Stomach smooth muscle (tissue), 2 donors: ENCODE results near the gene NTSR1.

Source experiments
- H3K27ac ChIP-seq: one replicate; pipeline ENCODE4 v1.7.0; 2013; ENCODE audit warnings: mild to moderate bottlenecking, low read length, inconsistent platforms
- H3K27me3 ChIP-seq, 2 donors: one replicate each; pipeline ENCODE4 v1.7.0; 2013; ENCODE audit warnings: low read length in 2 of 2; ENCODE audit not compliant: insufficient read depth in 2 of 2, control insufficient read depth in 1 of 2
- H3K36me3 ChIP-seq, 2 donors: one replicate each; pipeline ENCODE4 v1.7.0; 2013; ENCODE audit warnings: low read length in 2 of 2; ENCODE audit not compliant: control insufficient read depth in 2 of 2, insufficient read depth in 2 of 2
- H3K4me1 ChIP-seq: one replicate; pipeline ENCODE4 v1.7.0; 2013; ENCODE audit warnings: low read length; ENCODE audit not compliant: control insufficient read depth, insufficient read depth
- H3K4me3 ChIP-seq, 2 donors: one replicate each; pipeline ENCODE4 v1.7.0; 2013; ENCODE audit warnings: low read length in 2 of 2
- H3K9ac ChIP-seq, 2 donors: one replicate each; pipeline ENCODE4 v1.7.0; 2013; ENCODE audit warnings: low read length in 2 of 2, mild to moderate bottlenecking in 1 of 2
- H3K9me3 ChIP-seq, 2 donors: one replicate each; pipeline ENCODE4 v1.7.0; 2013; ENCODE audit warnings: low read length in 2 of 2; ENCODE audit not compliant: control insufficient read depth in 2 of 2
- donor health status: healthy.
- donor health status: Pancreatic carcinoma.

The NTSR1 gene

DNA sequence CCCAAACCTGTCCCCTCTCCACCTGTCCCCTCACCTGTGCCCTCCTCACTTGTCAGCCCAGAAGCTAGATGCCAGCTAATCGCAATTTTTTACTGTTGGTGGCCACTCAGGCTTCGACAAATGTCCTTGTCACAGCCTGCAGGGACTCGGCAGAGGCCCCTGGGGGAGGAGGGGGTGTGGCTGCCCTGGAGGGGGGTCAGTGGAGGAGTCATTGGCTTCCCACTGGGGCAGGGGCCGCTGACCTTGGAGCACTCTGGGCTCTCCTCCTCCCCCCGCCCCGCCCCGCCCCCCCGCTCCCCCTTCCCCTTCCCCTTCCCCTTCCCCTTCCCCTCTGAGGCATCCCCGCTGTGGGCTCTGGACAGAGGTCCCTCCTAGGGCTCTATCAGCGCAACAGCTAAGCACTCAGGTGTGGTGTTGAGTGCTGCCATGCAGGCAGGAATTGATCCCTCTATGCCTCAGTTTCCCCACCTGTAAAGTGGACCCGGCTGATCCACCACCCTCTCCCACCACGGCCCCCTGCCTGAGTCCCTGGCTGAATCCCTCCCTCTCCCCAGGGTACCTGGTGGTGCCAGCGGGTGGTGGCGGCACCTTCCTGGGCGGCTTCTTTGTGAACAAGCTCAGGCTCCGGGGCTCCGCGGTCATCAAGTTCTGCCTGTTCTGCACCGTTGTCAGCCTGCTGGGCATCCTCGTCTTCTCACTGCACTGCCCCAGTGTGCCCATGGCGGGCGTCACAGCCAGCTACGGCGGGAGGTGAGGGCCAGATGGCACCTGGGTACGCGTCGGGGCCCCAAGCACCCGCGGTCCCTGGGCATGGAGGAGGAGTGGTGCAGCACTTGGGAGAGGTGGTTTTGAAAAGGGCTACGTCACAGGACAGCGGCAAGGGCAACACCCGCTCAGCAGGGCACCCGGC, 42.6 kb upstream of the NTSR1 start:
- peaks cover 2% of the 10 kb centered on the region for H3K4me1 ChIP-seq
- no peaks in the 10 kb centered on the region for H3K9me3 ChIP-seq
- no peaks in the 10 kb centered on the region for H3K36me3 ChIP-seq
- H3K27me3 ChIP-seq: no peaks in the 10 kb centered on the region
- H3K4me3 ChIP-seq: no peak overlapping the region
- no peak overlapping the region for H3K27ac ChIP-seq
- no peak overlapping the region for H3K9ac ChIP-seq

- Histone ChIP-seq H3K4me3 (no peak overlapping the region), H3K9me3 (no peaks in the 10 kb centered on the region), H3K36me3 (no peaks in the 10 kb centered on the region), H3K27ac (no peak overlapping the region), H3K9ac (no peak overlapping the region), H3K4me1 (peaks cover 2% of the 10 kb centered on the region), H3K27me3 (no peaks in the 10 kb centered on the region)
Measured at GRCh38 chr20:62666736-62667529, 41.7 kb upstream of the NTSR1 start.

GRCh38 chr20:62667530-62668440, 40.9 kb upstream of the NTSR1 start:
- H3K36me3 ChIP-seq: no peaks in the 10 kb centered on the region
- peaks cover 2% of the 10 kb centered on the region for H3K4me1 ChIP-seq
- H3K27ac ChIP-seq: no peak overlapping the region
- H3K9me3 ChIP-seq: no peaks in the 10 kb centered on the region
- no peak overlapping the region for H3K4me3 ChIP-seq
- no peaks in the 10 kb centered on the region for H3K27me3 ChIP-seq
- H3K9ac ChIP-seq: no peak overlapping the region

DNA sequence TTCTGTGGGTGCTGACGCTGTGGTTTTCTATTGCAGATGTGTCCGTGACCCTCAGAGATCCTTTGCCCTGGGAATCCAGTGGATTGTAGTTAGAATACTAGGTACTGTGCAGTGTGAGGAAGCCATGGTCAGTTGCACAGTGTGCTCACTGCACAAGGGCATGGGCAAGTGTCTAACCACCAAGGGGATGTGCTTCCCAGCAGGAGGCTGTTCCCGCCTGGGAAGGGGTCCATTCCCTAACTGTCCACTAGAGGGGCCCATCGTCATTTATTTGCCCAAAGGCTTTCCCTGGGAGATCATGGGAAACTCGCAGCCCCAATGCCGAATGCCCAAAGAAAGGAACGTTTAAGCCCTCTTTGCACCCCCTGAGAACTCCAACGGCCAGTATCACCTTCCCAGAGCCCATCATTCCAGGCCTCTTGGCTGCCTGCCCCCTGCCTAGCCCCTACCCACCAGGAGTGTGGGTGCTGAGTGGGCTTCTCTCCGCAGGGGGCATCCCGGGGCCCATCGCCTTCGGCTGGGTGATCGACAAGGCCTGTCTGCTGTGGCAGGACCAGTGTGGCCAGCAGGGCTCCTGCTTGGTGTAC, 40.1 kb upstream of the NTSR1 start:
- Histone ChIP-seq H3K27me3 (no peaks in the 10 kb centered on the region), H3K9ac (no peak overlapping the region), H3K27ac (no peak overlapping the region), H3K4me3 (no peak overlapping the region), H3K36me3 (no peaks in the 10 kb centered on the region), H3K9me3 (no peaks in the 10 kb centered on the region), H3K4me1 (peaks cover 2% of the 10 kb centered on the region)

GRCh38 chr20:62669249-62669648, 39.4 kb upstream of the NTSR1 start:
- peaks cover 2% of the 10 kb centered on the region for H3K4me1 ChIP-seq
- H3K27me3 ChIP-seq: no peaks in the 10 kb centered on the region
- H3K27ac ChIP-seq: no peak overlapping the region
- no peak overlapping the region for H3K9ac ChIP-seq
- H3K4me3 ChIP-seq: no peak overlapping the region
- no peaks in the 10 kb centered on the region for H3K36me3 ChIP-seq
- no peaks in the 10 kb centered on the region for H3K9me3 ChIP-seq

DNA sequence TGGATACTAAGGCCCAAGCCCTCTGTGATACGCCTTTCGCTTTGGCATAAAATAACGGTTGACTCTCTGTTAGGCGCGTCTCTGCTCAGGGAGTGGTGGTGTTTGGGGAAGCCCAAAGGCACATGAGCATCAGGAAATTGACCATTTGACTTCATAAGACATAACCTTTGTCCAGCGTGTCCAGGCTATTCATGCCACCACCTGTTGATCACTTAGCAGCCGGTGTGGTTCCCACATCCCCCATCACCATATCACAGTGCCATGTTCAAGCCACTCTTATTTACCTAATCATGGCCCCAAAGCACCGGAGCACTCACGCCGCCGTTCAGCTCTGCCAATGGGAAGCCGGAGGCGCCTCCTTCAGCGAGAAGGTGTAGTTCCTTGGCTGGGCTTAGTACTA, 38.5 kb upstream of the NTSR1 start:
- Histone ChIP-seq H3K36me3 (no peaks in the 10 kb centered on the region), H3K4me1 (peaks cover 2% of the 10 kb centered on the region), H3K9me3 (no peaks in the 10 kb centered on the region), H3K27ac (no peak overlapping the region), H3K4me3 (no peak overlapping the region), H3K9ac (no peak overlapping the region), H3K27me3 (peaks cover 0 to 2% of the 10 kb centered on the region in 2 donors)

GRCh38 chr20:62670998-62671397, 37.6 kb upstream of the NTSR1 start:
- Histone ChIP-seq H3K4me1 (peaks cover 2% of the 10 kb centered on the region), H3K4me3 (no peak overlapping the region), H3K9ac (no peak overlapping the region), H3K27ac (no peak overlapping the region), H3K27me3 (peaks cover 0 to 2% of the 10 kb centered on the region in 2 donors), H3K36me3 (no peaks in the 10 kb centered on the region), H3K9me3 (no peaks in the 10 kb centered on the region)

DNA sequence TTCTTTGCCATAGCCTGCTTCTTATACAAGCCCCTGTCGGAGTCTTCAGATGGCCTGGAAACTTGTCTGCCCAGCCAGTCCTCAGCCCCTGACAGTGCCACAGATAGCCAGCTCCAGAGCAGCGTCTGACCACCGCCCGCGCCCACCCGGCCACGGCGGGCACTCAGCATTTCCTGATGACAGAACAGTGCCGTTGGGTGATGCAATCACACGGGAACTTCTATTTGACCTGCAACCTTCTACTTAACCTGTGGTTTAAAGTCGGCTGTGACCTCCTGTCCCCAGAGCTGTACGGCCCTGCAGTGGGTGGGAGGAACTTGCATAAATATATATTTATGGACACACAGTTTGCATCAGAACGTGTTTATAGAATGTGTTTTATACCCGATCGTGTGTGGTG, 36.9 kb upstream of the NTSR1 start:
- H3K9me3 ChIP-seq: no peaks in the 10 kb centered on the region
- no peak overlapping the region for H3K27ac ChIP-seq
- H3K27me3 ChIP-seq: peaks cover 0 to 2% of the 10 kb centered on the region in 2 donors
- H3K4me1 ChIP-seq: peaks cover 2% of the 10 kb centered on the region
- H3K4me3 ChIP-seq: no peak overlapping the region
- no peaks in the 10 kb centered on the region for H3K36me3 ChIP-seq
- no peak overlapping the region for H3K9ac ChIP-seq

DNA sequence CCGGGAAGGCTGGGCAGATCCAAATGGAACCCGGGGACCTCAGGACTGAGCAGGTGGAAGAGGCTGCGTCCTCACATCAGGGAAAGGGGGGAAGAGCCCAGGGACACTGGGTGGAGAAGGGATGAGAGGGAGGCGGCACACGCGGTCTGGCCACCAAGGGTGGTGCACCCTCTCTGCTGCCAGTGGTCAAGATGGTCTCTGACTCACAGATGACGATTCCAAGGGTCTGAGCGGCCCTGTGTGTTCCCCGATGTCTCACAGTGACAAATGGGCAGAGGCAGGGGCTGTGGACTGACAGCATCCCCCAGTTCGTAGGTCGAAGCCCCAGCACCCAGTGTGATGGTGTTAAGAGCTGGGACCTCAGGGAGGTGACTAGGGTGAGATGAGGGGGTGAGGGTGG, 34.3 kb upstream of the NTSR1 start:
- H3K4me1 ChIP-seq: no peaks in the 10 kb centered on the region

More for the DNA sequence above, 34.3 kb upstream of the NTSR1 start:
- Histone ChIP-seq H3K9ac (no peak overlapping the region), H3K9me3 (no peaks in the 10 kb centered on the region), H3K27me3 (peaks cover 0 to 2% of the 10 kb centered on the region in 2 donors), H3K36me3 (no peaks in the 10 kb centered on the region), H3K27ac (no peak overlapping the region), H3K4me3 (no peak overlapping the region)
